Loucy (cell line): Measurements from ENCODE around the gene SYNE2.

ENCODE experiments used
- H2AFZ ChIP-seq: fragments of 200-600 bp; sonication (generic); 2 replicates; pipeline ENCODE4 v1.6.0; 2016; ENCODE audit warnings: antibody characterized with exemption, mild to moderate bottlenecking, low read length, moderate library complexity
- H3F3A ChIP-seq: fragments of 200-600 bp; 2 replicates; pipeline ENCODE4 v1.6.0; 2016; ENCODE audit warnings: antibody characterized with exemption, low read depth, mild to moderate bottlenecking
- H3K27me3 ChIP-seq: fragments of 200-600 bp; sonication (generic); 2 replicates; pipeline ENCODE4 v1.6.1; 2014; ENCODE audit warnings: low read length, mild to moderate bottlenecking; ENCODE audit not compliant: insufficient read depth, poor library complexity, severe bottlenecking
- H3K36me3 ChIP-seq: fragments of 200-600 bp; sonication (generic); 2 replicates; pipeline ENCODE4 v1.6.1; 2016; ENCODE audit warnings: low read length; ENCODE audit not compliant: insufficient read depth
- H3K4me1 ChIP-seq: fragments of 200-600 bp; sonication (generic); 2 replicates; pipeline ENCODE4 v1.5.1; 2014; ENCODE audit warnings: low read length, mild to moderate bottlenecking; ENCODE audit not compliant: insufficient read depth, poor library complexity, severe bottlenecking
- H3K4me2 ChIP-seq: fragments of 200-600 bp; sonication (generic); 2 replicates; pipeline ENCODE4 v1.6.0; 2014; ENCODE audit warnings: antibody characterized with exemption, low read length, low read depth, mild to moderate bottlenecking; ENCODE audit not compliant: poor library complexity, severe bottlenecking
- H3K4me3 ChIP-seq: fragments of 200-600 bp; sonication (generic); 2 replicates; pipeline ENCODE4 v1.5.1; 2014; ENCODE audit warnings: low read length, mild to moderate bottlenecking, mixed read lengths; ENCODE audit not compliant: poor library complexity, severe bottlenecking
- H3K79me2 ChIP-seq: fragments of 200-600 bp; sonication (generic); 2 replicates; pipeline ENCODE4 v1.6.1; 2014; ENCODE audit warnings: low read length; ENCODE audit not compliant: insufficient read depth
- H3K9ac ChIP-seq: fragments of 200-600 bp; sonication (generic); 2 replicates; pipeline ENCODE4 v1.6.0; 2014; ENCODE audit warnings: mild to moderate bottlenecking, low read depth, low read length, moderate library complexity; ENCODE audit not compliant: poor library complexity, severe bottlenecking
- H3K9me2 ChIP-seq: fragments of 200-600 bp; sonication (generic); replicated peaks from 2 replicates; pipeline ENCODE4 v1.6.1; 2016; ENCODE audit warnings: low read depth, low read length, mixed read lengths
- H3K9me3 ChIP-seq: fragments of 200-600 bp; sonication (generic); 2 replicates; pipeline ENCODE4 v1.6.1; 2014; ENCODE audit warnings: mild to moderate bottlenecking, antibody characterized with exemption, low read length, low read depth; ENCODE audit not compliant: insufficient read depth
- H4K20me1 ChIP-seq: fragments of 200-600 bp; sonication (generic); 2 replicates; pipeline ENCODE4 v1.6.0; 2014; ENCODE audit warnings: antibody characterized with exemption, low read length, mild to moderate bottlenecking; ENCODE audit not compliant: insufficient read depth, poor library complexity, severe bottlenecking
- CTCF ChIP-seq: fragments of 200-600 bp; sonication (generic); conservative IDR thresholded peaks from 2 replicates; pipeline ENCODE4 v1.5.1; 2014; ENCODE audit warnings: mild to moderate bottlenecking, antibody characterized with exemption, low read length
- EZH2phosphoT487 ChIP-seq: fragments of 200-600 bp; IDR thresholded peaks from 2 replicates; pipeline ENCODE4 v1.6.1; 2018; ENCODE audit warnings: antibody characterized with exemption, mild to moderate bottlenecking, moderate library complexity, borderline replicate concordance

SYNE2 gene

GRCh38 chr14:63941023-63941422 lies 88.2 kb downstream of the SYNE2 start:
- TF ChIP-seq CTCF (no peak), EZH2phosphoT487 (no peak)
- Histone ChIP-seq H3F3A (no peaks in the 10 kb centered on the region), H3K4me2 (no peak overlapping the region), H3K9me2 (no peaks in the 10 kb centered on the region), H3K79me2 (no peaks in the 10 kb centered on the region), H3K4me3 (no peak overlapping the region), H3K9me3 (no peaks in the 10 kb centered on the region), H3K4me1 (peaks cover 22% of the 10 kb centered on the region), H3K36me3 (peaks cover 9% of the 10 kb centered on the region; the same call in 1 of the 2 replicates), H4K20me1 (no peaks in the 10 kb centered on the region), H2AFZ (no peak overlapping the region), H3K9ac (no peak overlapping the region), H3K27me3 (no peaks in the 10 kb centered on the region)

- peaks cover 5% of the 10 kb centered on the region for H3K4me1 ChIP-seq
- no peak overlapping the region for H3K4me3 ChIP-seq
- no peaks in the 10 kb centered on the region for H3F3A ChIP-seq
- no peaks in the 10 kb centered on the region for H3K9me2 ChIP-seq
- no peak overlapping the region for H3K4me2 ChIP-seq
- H3K79me2 ChIP-seq, result no peaks in the 10 kb centered on the region
- TF ChIP-seq EZH2phosphoT487, result no peak
- TF ChIP-seq CTCF, result no peak
- H3K9ac ChIP-seq, result no peak overlapping the region
- H2AFZ ChIP-seq, result no peak overlapping the region
- peaks cover 21% of the 10 kb centered on the region; the same call in 1 of the 2 replicates for H3K36me3 ChIP-seq
- no peaks in the 10 kb centered on the region for H3K9me3 ChIP-seq
- H3K27me3 ChIP-seq, result no peaks in the 10 kb centered on the region
- H4K20me1 ChIP-seq, result no peaks in the 10 kb centered on the region
Measured at GRCh38 chr14:63949696-63950095, 96.9 kb downstream of the SYNE2 start.

GRCh38 chr14:63951021-63951420 lies 98.2 kb downstream of the SYNE2 start:
- no peak overlapping the region for H3K4me2 ChIP-seq
- no peaks in the 10 kb centered on the region for H3K79me2 ChIP-seq
- H3K4me1 ChIP-seq, result peaks cover 5% of the 10 kb centered on the region
- no peaks in the 10 kb centered on the region for H3F3A ChIP-seq
- TF ChIP-seq CTCF, result no peak
- TF ChIP-seq EZH2phosphoT487, result no peak
- H3K4me3 ChIP-seq, result no peak overlapping the region
- no peak overlapping the region for H3K9ac ChIP-seq
- no peaks in the 10 kb centered on the region for H3K9me3 ChIP-seq
- H3K27me3 ChIP-seq, result no peaks in the 10 kb centered on the region
- H3K36me3 ChIP-seq, result peaks cover 21% of the 10 kb centered on the region; the same call in 1 of the 2 replicates
- H2AFZ ChIP-seq, result no peak overlapping the region
- H3K9me2 ChIP-seq, result no peaks in the 10 kb centered on the region
- no peaks in the 10 kb centered on the region for H4K20me1 ChIP-seq
